Naive thymus-derived CD4-positive, alpha-beta T cell (primary cell): ENCODE measurements around the gene ZNF236. TPM values are rescaled to one million over a fixed set of nuclear protein-coding genes. Genes with fewer than 3 reads are reported as not detected.
"Not testable (repeated sequence)": the region's sequence is repeated elsewhere in the genome, so short reads cannot be mapped to it uniquely, and the experiment has no call there.

ENCODE experiments used
- ATAC-seq: fragments of 150-1000 bp; cut with Tn5 transposase; 2 replicates; pipeline ENCODE4 v1.10.0; 2021; ENCODE audit warnings: mild to moderate bottlenecking, moderate library complexity
- CTCF ChIA-PET: fragments of 350-600 bp; sonication (Branson Sonifier 250); formaldehyde crosslinking; loops from one replicate; lab custom pipeline; 2021; ENCODE audit warnings: antibody characterized with exemption; lab: Charles Lee
- POLR2A ChIA-PET: fragments of 350-600 bp; sonication (Branson Sonifier 250); formaldehyde crosslinking; loops from one replicate; lab custom pipeline; 2021; ENCODE audit warnings: antibody characterized with exemption, inconsistent platforms; lab: Charles Lee
- DNase-seq, 9 donors: peaks; one replicate each; pipeline versions ENCODE4 v3.0.0 to v3.0.0-alpha.2; 2020 to 2022; ENCODE audit warnings: mixed read lengths in 1 of 9
- H3K27ac ChIP-seq: one replicate; pipeline ENCODE4 v1.7.0; 2013; ENCODE audit warnings: mild to moderate bottlenecking, low read depth, low read length, moderate library complexity
- H3K27me3 ChIP-seq, 2 donors: one replicate each; pipeline ENCODE4 v1.7.0; 2013; ENCODE audit warnings: low read length in 2 of 2, mild to moderate bottlenecking in 2 of 2, moderate library complexity in 2 of 2; ENCODE audit not compliant: control insufficient read depth in 2 of 2, insufficient read depth in 2 of 2
- H3K36me3 ChIP-seq, 3 experiments: 1 replicate in 2 of 3; 2 replicates in 1 of 3; pipeline ENCODE4 v1.7.0; 2013; ENCODE audit warnings: low read length in 3 of 3, mild to moderate bottlenecking in 3 of 3, moderate library complexity in 1 of 3; ENCODE audit not compliant: insufficient read depth in 3 of 3, control insufficient read depth in 2 of 3
- H3K4me1 ChIP-seq, 2 donors: one replicate each; pipeline ENCODE4 v1.7.0; 2013; ENCODE audit warnings: low read length in 2 of 2, mild to moderate bottlenecking in 2 of 2, moderate library complexity in 1 of 2; ENCODE audit not compliant: control insufficient read depth in 2 of 2, insufficient read depth in 2 of 2
- H3K4me3 ChIP-seq: 2 replicates; pipeline ENCODE4 v1.7.0; 2013; ENCODE audit warnings: mild to moderate bottlenecking, low read length
- H3K9me3 ChIP-seq, 3 experiments: 1 replicate in 2 of 3; 2 replicates in 1 of 3; pipeline ENCODE4 v1.7.0; 2013; ENCODE audit warnings: low read length in 3 of 3; ENCODE audit not compliant: control insufficient read depth in 2 of 3
- H3K27ac Mint-ChIP-seq, 9 donors: one replicate each; pipeline ENCODE4 v1.8.0; 2020 to 2022; ENCODE audit warnings: mixed read lengths in 9 of 9, mild to moderate bottlenecking in 8 of 9, moderate library complexity in 5 of 9, inconsistent platforms in 2 of 9
- H3K27me3 Mint-ChIP-seq, 5 donors: one replicate each; pipeline ENCODE4 v1.8.0; 2021 to 2022; ENCODE audit warnings: mixed read lengths in 5 of 5, mild to moderate bottlenecking in 1 of 5
- H3K36me3 Mint-ChIP-seq, 5 donors: one replicate each; pipeline ENCODE4 v1.8.0; 2020 to 2022; ENCODE audit warnings: mixed read lengths in 5 of 5, mild to moderate bottlenecking in 3 of 5, inconsistent platforms in 1 of 5
- H3K4me1 Mint-ChIP-seq, 7 donors: one replicate each; pipeline ENCODE4 v1.8.0; 2020 to 2022; ENCODE audit warnings: mixed read lengths in 7 of 7, mild to moderate bottlenecking in 3 of 7, inconsistent platforms in 1 of 7
- H3K4me3 Mint-ChIP-seq, 10 donors: one replicate each; pipeline ENCODE4 v1.8.0; 2020 to 2022; ENCODE audit warnings: mild to moderate bottlenecking in 10 of 10, mixed read lengths in 10 of 10, moderate library complexity in 6 of 10, inconsistent platforms in 2 of 10
- H3K9me3 Mint-ChIP-seq, 11 donors: one replicate each; pipeline ENCODE4 v1.8.0; 2020 to 2022; ENCODE audit warnings: mixed read lengths in 11 of 11, mild to moderate bottlenecking in 4 of 11, inconsistent platforms in 1 of 11, moderate library complexity in 1 of 11
- intact Hi-C, 2 donors: fragments of 100-400 bp; cut with micrococcal nuclease; formaldehyde crosslinking; loops; one replicate each; pipeline ENCODE4 v1.15.1; 2023
- polyA plus RNA-seq, 2 donors: library from polyadenylated mRNA; unstranded; fragments of 300-500 nt; fragmentation: Illumina TruSeq; gene quantifications; one replicate each; pipeline ENCODE4 v1.2.3, GENCODE V29; 2021
- total RNA-seq, 6 experiments: library from RNA in 5 of 6; stranded (reverse) in 5 of 6; gene quantifications; 1 replicate in 5 of 6; 2 replicates in 1 of 6; pipeline ENCODE4 v1.2.3 and lab custom pipeline; 2021 to 2026

Gene ZNF236
- total and polyA plus RNA-seq, 7 experiments from 2014 or later, result 5.7 to 34.5 (median 28.6) TPM

DNA sequence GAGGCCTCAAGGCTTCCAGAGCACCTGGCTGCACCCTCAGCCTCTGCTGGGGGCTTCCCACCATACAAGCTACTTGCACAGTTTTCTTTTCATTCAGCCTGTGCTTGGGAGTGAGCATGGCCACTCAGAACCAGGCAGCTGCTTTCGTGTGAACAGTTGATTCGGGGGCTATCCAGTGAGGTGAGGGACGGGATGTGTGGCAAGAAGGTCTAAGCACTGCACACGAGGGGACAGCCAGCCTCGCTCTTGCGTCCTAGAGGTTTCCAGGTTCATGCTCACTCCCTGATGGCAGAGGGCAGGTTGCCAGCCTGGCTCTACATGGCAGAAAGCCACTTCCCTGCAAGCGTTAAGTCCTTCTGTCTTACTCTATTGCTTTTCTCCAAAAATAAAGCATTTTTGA lies 164.0 kb downstream of the ZNF236 start:
- DNase-seq, result no peak
- no peaks in the 10 kb centered on the region for H3K9me3 ChIP-seq
- ATAC-seq, result no peak
- H3K36me3 ChIP-seq, result no peaks in the 10 kb centered on the region
- CTCF ChIA-PET, result no interaction called here
- peaks cover 0 to 7% of the 10 kb centered on the region in 2 donors for H3K4me1 ChIP-seq
- Mint-ChIP-seq H3K36me3 (no peaks in the 10 kb centered on the region), H3K4me3 (no peak overlapping the region), H3K27me3 (peaks cover 0 to 4% (median 0%) of the 10 kb centered on the region in 5 donors), H3K4me1 (peaks cover 4 to 8% (median 6%) of the 10 kb centered on the region in 7 donors), H3K27ac (no peak overlapping the region), H3K9me3 (peaks cover 0 to 2% (median 0%) of the 10 kb centered on the region in 11 donors)
- POLR2A ChIA-PET, result no interaction called here
- H3K27ac ChIP-seq, result no peak overlapping the region
- no peak overlapping the region for H3K4me3 ChIP-seq
- no peaks in the 10 kb centered on the region for H3K27me3 ChIP-seq
- intact Hi-C loops, result no loop called here

DNA sequence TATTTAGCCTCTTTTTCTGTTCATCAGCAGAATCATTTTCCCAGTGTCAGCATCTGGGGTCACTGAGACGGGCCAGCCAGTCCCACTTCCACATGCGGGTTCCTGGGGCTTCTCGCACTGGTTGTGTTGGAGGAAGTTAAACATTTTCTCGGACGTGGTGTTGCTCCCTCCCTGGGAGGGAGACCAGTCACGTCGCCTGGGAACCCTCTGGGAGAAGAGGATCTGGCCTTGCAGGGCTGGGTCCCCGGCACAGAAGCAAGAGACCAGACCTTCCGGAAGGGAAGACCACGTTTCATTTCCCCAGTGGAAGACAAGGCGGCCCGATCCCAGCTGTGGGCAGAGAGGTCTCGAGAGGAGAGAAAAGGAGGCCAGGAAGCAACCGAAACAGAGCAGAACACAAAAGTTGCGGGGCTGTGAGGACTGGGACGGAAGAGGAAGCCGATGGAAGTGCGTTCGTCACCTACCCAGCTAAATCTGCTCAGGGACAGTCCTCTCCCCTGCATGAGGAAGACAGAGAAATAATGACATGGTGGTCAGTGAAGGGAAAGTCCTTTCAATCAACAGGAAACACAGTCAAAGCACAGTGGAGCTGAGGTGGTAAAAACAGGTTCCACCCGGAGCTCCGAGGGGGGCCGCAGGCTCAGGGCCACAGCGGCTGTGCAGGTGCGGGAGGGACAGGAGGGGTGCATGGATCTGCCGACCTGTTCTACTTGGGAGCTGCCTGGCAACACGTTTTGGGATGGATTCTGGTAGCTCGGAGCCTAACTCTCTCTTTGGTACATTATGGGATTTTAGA lies 165.9 kb downstream of the ZNF236 start:
- ChIA-PET CTCF (no interaction called here), POLR2A (no interaction called here)
- Histone ChIP-seq H3K27me3 (no peaks in the 10 kb centered on the region), H3K9me3 (no peaks in the 10 kb centered on the region), H3K27ac (no peak overlapping the region), H3K4me1 (peaks cover 0 to 3% of the 10 kb centered on the region in 2 donors), H3K36me3 (no peaks in the 10 kb centered on the region), H3K4me3 (no peak overlapping the region)
- H3K4me1 Mint-ChIP-seq, result peaks cover 2 to 7% (median 3%) of the 10 kb centered on the region in 7 donors
- no peak overlapping the region for H3K4me3 Mint-ChIP-seq
- intact Hi-C loops, result no loop called here
- H3K27me3 Mint-ChIP-seq, result peaks cover 0 to 4% (median 0%) of the 10 kb centered on the region in 5 donors
- no peak for ATAC-seq
- no peak overlapping the region for H3K27ac Mint-ChIP-seq
- no peaks in the 10 kb centered on the region for H3K36me3 Mint-ChIP-seq
- DNase-seq, result no peak
- H3K9me3 Mint-ChIP-seq, result peaks cover 0 to 2% (median 0%) of the 10 kb centered on the region in 11 donors

- Mint-ChIP-seq H3K36me3 (no peaks in the 10 kb centered on the region), H3K27me3 (peaks cover 0 to 4% (median 0%) of the 10 kb centered on the region in 5 donors), H3K4me1 (peaks cover 0 to 7% (median 0%) of the 10 kb centered on the region in 7 donors), H3K27ac (no peak overlapping the region), H3K4me3 (no peak overlapping the region), H3K9me3 (peaks cover 0 to 2% (median 0%) of the 10 kb centered on the region in 11 donors)
- H3K36me3 ChIP-seq, result no peaks in the 10 kb centered on the region
- DNase-seq, result peak in 1 of 9 donors; percentile 15
- H3K27ac ChIP-seq, result no peak overlapping the region
- H3K9me3 ChIP-seq, result no peaks in the 10 kb centered on the region
- CTCF ChIA-PET, result interaction anchor here (1.4 kb wide), 1 partner anchor 12 kb away, joined by 5 read pairs; no protein-coding TSS in a partner anchor
- no peaks in the 10 kb centered on the region for H3K27me3 ChIP-seq
- no peak for ATAC-seq
- H3K4me3 ChIP-seq, result no peak overlapping the region
- no peaks in the 10 kb centered on the region for H3K4me1 ChIP-seq
- POLR2A ChIA-PET, result no interaction called here
- intact Hi-C loops, result no loop called here
Observed at GRCh38 chr18:76988827-76989646, 166.7 kb downstream of the ZNF236 start.

- intact Hi-C loops, result no loop called here
- Mint-ChIP-seq H3K4me3 (no peak overlapping the region), H3K27me3 (peaks cover 0 to 7% (median 0%) of the 10 kb centered on the region in 5 donors), H3K36me3 (no peaks in the 10 kb centered on the region), H3K27ac (no peak overlapping the region), H3K4me1 (peaks cover 0 to 7% (median 0%) of the 10 kb centered on the region in 7 donors), H3K9me3 (peaks cover 0 to 2% (median 0%) of the 10 kb centered on the region in 11 donors)
- no peak overlapping the region for H3K27ac ChIP-seq
- no peaks in the 10 kb centered on the region for H3K27me3 ChIP-seq
- ChIA-PET CTCF (interaction anchor here (1.4 kb wide), 1 partner anchor 11 kb away, joined by 5 read pairs; no protein-coding TSS in a partner anchor), POLR2A (no interaction called here)
- ATAC-seq (no peak), DNase-seq (no peak)
- no peaks in the 10 kb centered on the region for H3K9me3 ChIP-seq
- no peaks in the 10 kb centered on the region for H3K36me3 ChIP-seq
- H3K4me3 ChIP-seq, result no peak overlapping the region
- H3K4me1 ChIP-seq, result no peaks in the 10 kb centered on the region
Observed at GRCh38 chr18:76989647-76990190, 167.4 kb downstream of the ZNF236 start.

DNA sequence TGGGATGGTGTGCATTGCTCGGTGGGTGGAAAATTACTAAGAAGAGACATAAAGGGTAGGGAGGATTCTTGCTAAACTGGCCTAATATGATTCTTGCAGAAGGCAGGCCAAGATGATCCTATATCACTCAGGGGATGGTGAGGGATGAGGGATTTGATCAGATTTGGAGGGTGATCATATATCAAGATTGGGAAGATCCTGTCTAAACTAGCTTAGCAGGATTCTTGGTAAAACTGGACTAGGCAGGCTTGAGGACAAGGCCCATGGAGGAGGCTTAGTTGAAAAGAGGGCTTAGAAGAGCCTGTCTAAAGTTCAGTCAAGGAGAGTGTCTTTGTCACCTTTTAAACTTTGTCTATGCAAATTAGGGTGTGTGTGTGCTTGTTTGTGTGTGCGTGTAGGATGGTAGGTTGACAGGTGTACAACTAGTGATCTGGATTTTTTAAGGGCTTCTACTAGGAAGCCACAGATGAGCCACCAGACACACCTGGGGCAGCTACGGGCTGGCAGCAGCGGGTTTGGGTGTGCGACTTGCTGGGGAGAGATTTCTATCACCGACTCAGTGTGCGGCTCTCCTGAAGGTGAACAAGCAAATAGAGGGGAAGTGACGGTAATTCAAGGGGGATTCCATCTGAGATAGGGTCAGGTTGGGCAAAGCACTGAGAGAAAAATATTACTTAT lies 168.1 kb downstream of the ZNF236 start:
- H3K27me3 ChIP-seq, ATAC-seq, H3K36me3 Mint-ChIP-seq, H3K4me1 Mint-ChIP-seq, H3K36me3 ChIP-seq, POLR2A ChIA-PET, H3K4me3 ChIP-seq, H3K27ac ChIP-seq, H3K9me3 Mint-ChIP-seq, H3K4me1 ChIP-seq, H3K9me3 ChIP-seq, intact Hi-C loops, H3K27ac Mint-ChIP-seq, H3K4me3 Mint-ChIP-seq, DNase-seq: not testable (repeated sequence)
- CTCF ChIA-PET, result interaction anchor here (0.9 to 1.4 kb wide), 3 partner anchors 7 to 10 kb away, joined by 3 to 5 read pairs (median 3); no protein-coding TSS in a partner anchor
- peaks cover 0 to 11% (median 0%) of the 10 kb centered on the region in 5 donors for H3K27me3 Mint-ChIP-seq
